ENCODE measurements around the gene ABCA4.

ABCA4 gene

DNA sequence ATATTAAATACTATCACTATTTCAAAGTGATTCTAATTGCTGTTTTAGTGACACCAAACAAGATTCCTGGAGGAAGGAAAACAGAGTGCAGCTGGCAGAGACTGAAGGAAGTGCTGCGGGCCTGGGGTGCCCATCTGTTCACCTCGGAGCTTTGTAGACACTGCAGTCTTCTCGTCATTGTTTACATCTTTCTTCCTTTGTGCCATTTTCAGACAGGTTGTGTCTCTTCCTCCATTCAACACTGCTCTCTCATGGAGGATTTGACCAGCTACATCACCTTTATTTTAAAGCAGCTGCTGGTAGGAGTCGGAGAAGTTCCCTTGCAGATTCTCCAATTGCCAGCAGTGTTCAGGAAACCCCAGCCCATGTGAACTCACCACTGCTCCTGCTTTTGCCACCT lies 37.3 kb downstream of the ABCA4 start:
- no peak for DNase-seq (ENCODE audit: low spot score)

DNA sequence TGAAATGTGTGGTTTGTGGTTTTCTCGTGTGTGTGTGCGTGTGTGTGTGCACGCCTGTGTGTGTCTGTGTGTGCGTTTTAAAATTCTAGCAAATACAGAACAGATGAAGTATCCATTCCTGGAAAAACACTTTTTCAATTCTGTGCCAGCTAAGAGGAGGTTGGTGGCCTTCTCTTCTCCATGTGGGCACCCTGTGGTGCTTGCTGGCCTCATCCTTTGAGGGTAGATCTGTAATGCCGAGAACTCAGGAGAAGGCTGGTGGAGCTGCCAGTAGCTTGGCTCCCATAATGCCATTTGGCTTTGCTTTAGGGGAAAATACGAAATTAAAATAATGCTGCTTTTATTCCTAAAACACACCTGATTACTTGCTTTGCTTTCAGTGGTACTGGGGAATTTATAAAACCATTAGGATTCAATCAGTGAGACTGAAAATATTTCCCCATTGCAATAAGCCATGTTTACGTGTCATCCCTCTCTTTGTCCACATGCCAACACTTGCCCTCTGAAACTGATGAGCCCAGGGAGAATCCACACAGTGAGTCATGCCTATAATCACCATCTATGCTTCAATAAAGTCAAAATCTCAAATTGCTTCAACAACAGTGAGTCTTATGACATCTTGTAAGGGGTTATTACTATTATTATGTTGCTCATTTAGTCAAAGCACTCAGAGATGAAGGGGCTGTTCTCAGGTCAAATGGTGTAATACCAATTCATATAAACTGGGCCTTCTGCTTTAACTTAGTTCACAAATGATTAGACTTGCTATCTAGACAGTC lies 39.2 kb downstream of the ABCA4 start:
- no peak for DNase-seq (ENCODE audit: low spot score)

DNA sequence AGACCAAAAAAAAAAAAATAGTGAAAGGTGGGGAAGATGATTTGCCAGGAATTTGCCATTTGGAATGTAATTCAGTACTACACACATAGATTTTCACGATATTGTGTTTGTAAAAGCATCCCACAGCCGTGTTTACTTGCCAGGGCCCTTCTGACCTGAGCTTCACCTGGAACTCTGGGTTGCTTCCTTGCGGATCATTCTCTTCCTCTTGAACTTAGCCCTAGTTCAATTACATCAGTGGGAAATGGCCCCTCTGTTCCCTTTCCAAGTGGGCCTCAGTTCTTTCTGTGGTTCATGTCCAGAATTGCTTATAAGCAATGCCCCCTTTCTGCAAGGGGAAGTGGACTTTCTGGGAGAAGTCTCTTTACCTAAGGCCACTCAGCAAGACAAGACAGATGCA lies 41.0 kb downstream of the ABCA4 start:
- no peak for DNase-seq (ENCODE audit: low spot score)

DNA sequence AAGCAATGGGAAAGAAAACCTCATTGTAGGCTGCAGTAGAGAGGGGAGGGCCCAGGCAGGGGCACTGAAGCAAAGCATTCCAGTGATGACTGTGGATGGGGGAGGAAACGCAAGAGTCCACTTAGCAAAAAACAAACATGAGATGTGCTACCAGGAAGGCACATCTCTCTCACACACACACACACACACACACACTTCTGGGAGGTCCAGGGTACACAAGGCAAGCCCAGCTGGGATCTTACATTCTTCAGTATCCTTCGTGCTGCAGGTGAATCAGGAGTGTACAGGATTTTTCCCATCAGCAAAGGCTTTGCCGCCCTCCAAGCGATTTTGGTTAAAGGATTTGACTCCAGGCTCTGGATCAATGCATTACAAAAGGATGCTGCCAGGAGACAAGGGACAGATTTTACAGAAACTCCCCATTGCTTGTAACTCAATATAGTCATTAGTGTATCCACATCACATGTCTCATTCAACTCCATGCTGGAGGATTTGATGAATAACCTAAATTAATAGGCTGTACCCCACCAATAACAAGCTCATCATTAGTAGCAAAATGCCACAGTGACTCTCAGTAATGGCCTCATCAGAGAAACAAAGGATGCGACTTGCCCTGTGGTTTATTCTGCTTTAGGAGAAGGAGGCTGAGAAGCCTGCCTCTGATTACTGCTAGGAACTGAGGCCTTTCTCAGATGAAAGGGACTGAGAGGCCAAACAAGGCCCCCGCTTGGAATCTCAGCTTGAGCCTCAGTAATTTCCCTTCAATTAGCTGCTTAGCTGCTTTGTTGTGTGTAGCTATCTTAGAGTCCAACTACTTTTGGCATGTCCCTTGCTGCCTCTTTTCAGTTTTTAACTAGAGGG lies 41.6 kb downstream of the ABCA4 start:
- no peak for DNase-seq (ENCODE audit: low spot score)

DNA sequence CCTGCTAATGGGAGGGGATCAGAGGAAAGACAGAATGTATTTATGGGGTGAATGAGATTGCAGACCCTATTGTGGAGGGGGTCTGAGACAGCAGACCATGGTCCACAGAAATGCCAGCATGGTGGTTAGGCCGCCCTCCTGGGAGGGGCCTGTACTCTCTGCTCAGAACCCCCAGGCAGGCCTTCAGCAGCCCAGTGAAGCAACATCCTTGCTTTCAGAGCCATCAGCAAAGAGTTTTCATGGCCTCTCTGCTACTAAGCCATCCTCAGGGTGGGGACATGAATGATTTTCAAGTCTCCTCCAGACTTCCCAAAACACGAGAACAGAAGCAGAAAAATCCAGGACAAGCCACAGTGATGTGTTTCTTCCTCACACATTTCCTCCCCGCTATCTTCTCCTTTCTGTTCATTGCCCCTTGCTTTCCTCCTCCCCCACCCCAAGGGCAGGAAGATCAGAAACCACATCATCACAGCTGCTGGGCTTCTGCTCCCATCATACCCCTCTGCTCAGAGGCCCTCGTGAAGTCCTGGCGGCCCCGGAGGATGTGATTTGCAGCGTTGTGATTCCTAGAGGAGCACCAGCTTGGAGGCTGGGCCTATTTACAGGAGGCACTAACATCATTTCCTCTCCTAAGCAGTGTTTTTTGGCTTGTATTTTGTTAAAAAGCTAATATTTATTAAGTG lies 48.0 kb downstream of the ABCA4 start:
- DNase-seq (ENCODE audit: low spot score), result no peak

DNA sequence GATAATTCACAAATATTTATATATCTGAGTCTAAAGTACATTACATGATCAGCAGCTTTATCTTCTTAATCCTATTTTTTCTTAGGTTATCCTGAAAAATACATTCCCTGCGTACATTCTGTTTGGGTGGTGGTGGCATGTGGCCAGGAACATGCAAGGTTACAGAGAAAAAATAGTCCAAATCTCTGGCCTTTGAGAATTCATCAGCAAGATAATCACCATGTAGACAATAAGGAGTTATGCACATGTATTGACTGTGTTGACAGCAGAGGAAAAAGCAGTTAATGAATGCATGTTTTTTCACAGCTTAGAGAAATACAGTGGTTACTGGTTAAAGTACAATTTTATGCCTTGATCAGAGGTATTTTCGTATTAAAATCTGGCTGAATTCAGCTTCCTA lies 49.0 kb downstream of the ABCA4 start:
- no peak for DNase-seq (ENCODE audit: low spot score)

DNA sequence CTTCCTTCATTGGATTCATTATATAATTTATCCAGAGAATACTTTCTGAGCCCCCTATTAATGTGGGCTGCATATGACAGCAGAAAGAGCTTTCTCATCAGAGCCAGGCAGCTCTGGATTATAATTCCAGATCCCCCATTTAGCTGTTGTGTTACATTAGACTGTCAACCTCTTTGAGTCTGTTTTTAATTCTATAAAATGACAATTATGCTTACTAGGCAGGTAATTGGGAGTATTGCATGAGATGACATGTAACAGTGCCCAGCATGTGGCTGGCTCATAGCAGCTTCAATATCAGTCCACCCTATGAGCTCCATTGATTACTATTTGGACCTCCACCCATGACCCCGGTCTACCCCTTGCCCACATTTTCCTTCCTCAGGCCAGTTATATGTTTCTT lies 49.6 kb downstream of the ABCA4 start:
- no peak for DNase-seq (ENCODE audit: low spot score)

DNA sequence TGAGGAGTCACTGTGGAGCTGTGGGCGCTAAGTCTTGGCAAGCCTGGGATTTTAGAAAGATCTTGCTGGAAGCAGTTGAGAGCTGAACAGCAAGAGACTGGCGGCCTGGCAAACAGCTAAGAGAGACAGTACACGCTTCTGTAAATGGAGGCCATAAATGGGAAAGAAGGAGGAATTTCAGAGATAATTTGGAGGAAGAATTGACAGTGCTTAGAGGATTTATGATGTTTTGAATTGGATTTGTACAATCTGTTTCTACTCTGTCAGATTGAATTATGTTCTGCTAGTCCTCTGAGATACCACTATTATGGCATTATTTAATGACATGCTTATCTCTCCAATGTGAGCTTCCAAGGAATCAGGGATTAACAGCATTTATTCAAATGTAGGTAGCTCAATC lies 50.1 kb downstream of the ABCA4 start:
- DNase-seq (ENCODE audit: low spot score), result no peak

DNA sequence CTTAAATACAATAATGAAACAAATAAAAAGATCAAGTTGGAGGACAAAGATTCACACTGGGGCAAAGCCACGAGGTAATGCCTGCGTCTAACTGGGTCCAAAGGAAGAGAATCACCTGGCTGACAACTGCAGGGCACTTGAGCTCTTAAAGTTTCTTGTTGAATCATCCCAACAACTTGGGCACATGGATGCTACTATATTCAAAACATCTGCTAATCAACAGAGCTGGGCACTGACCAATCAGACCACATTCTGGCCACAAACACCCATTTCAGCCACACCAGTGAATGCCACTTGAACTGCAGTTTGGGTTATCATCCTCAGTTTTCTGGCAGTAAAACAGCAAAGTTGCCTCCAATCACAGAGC lies 51.0 kb downstream of the ABCA4 start:
- no peak for DNase-seq (ENCODE audit: low spot score)

DNA sequence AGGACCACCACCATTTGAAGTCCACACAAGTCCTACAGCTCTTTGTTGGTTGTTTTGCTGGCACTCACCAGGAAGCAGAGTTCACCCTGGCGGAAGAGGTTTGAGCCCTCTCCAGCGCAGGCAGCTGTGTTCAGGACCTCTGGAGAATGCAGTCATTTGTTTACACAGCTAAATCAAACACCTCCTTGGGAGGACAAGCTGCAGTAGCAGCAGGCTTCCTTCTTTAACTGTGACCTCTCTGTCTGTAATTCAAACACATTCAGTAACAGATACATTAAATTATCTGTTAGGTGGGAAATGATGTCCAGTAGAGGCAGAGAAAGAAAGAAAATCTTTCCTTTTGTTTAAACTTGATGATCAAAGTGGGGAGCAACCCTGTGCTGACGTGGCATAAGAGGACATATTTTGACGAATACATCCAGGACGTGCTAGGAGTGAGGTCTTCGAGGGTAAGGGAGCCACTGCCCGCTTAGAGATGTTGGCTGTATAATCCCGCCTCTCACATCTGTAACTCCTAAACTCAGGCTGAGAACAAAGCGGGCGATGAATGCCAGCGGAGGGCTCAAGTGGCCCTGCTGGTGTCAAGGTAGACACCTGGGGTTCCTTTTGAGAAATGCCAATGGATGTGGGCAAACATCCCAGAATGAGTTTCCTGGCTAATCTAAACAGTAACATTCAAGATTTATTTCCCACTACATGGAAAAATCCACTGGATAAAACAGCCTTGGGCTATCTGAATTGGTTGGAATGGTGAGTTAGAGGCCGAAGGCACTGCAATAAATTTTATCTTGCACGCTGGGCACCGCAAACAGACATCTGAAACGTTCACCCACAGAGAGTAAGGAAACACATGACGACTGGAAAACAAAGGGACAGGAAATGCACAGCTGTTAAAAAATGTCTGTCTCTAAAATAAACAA lies 51.7 kb downstream of the ABCA4 start:
- DNase-seq (ENCODE audit: low spot score), result no peak

DNA sequence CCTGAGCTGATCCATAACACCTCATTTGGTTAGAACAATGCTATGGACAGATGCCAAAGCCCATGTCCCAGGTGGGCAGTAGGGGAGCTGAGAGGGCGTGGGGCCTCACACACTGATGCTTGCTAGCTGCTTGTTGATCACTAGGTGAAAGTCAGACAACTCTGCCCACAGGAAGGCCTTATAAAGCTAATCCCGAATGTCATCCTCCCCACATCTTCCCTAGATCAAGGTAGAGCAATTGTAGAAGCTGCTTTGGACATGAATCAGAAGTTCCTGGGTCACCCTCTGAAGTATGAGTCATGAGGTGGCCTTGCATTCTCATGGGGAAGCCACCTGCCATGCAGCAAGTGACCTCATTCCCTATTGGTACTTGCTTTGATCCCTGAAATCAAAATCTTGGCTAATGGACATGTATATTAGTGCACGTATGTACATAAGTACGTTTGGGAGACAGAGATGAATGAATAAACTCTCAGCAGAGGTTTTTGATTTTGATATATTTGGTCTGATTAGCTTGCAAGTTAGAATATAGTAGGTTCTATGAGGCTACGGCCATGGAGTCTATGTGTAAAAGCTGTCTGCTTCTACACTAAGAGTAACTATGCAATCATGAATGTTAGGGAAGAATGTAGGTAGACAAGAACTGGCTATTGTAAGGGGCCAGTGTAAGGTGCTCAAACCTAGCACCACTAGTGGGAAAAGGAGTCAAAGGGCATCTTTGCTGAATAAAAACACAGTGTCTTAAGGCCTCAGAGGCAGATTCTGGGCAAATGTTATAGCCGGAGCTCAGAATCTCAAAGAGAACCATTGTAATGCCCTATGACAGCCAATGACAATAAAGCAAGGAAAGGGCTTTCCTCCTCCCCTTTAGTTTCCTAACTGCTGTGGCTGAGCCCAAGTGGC lies 52.6 kb downstream of the ABCA4 start:
- DNase-seq (ENCODE audit: low spot score), result no peak

DNA sequence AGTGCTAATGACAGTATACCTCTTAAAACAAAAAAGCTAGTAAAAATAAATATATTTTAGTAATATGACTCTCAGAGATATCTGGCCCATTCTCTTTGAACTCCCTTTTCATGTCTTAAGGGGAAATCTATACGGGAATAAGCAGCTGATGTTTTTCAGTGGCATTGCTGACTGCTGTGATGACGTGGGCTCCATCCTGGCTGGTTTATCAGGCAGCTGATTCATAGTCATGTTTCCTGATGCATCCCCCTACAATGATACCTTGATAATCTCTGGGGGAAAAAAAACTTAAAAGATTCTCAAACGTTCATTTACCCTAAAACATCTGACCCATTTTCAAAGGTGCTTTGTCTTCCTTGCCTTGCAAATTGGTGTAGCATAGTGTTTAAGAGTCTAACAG lies 53.8 kb downstream of the ABCA4 start:
- no peak for DNase-seq (ENCODE audit: low spot score)

DNA sequence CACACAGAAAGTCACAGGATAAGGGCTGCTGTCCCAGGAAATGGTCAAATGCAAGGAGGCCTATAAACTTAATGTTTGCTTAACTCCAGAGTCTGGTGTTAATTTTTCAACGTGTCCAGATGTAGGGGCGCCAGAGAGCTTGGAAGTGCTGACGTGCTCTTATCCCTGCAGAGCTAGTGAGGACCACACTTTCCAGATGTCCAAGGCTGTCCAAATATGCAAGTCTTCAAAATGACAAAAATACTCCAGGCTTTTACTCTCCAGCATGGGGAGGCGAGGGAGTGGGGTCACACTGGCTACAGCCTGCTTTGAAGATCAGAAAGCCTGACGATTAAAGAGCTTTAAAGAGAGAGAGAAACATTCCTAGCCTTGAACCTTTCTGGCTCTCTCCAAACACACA lies 57.6 kb downstream of the ABCA4 start:
- DNase-seq (ENCODE audit: low spot score), result no peak

DNA sequence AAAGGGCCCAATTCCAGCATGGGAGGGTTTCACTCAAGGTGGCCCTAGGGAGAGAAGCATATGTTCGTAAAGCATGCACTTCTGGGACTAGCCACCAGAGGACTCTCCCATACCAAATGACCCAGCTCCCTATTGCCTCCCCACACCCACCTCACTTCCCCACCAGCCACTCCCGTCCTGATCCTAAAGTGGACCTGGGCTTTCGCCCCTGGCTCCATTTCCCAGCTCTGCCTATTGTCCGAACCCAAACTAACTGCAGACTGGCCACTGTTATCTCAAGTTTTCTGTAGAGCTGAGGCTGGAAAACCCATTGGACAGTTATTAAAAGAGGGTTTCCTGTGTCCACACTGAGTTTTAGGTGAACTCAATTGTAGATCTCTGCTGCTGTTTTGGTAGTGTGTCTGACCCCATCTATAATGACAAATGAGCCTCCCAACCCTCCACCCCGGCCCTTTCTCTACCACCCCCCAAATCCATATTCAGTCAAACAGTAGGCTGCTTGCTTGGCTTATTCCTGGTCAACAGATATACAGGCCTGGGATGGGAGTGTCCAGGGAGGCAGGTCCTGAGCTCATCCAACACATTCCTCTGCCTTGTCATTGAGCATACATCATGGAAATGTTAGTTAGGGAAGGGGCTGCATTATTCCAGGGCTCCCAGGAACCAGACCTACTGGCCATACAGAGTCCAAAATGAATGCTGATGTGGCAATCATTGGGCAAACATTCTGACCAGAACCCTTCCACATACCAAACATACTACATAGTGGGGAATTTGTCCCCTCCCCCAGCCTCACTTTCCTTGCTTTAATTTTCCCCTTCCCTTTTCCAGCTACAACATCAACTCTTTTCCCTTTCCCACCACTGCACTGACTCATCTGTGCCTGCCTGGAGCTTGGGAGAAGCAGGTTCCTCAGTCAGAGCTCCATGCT lies 59.2 kb downstream of the ABCA4 start:
- DNase-seq (ENCODE audit: low spot score), result peak; percentile 9

DNA sequence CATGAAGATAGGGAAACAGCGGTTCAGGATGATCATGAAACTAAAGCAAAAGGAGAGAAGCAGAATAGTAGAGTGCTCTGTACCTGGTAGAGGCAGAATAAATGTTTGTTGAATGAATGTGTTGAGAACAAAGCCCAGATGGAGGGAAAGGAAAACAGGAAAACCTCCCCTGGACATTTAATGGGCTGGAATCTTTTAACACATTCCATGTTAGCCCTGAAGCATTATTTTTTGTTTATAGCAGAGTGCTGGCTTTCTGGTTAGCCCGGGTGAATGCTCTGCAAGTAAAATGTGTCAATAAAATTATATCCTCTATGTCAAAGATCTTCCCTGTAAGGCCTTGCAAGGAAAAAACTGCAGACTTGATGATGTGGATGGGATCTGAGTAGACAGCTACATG lies 60.2 kb downstream of the ABCA4 start:
- no peak for DNase-seq (ENCODE audit: low spot score)

DNA sequence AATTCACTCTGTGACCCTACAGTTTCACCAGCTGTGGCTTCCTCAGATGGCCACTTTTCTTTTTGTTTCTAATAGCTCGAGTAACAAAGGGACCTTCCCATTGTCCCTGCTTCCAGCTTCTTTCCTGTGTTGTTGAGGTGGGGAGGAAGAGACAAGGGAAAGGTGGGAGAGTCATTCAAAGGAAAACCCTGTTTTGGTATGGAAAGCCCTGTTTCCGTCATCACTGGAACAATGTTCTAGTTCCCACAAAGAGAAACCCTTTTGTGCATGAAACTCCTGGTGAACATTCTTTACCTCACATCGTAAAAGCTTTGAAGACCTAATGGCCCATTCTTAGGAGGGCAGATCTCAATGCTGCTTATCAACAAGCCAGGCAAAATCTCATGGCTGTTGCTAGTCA lies 62.2 kb downstream of the ABCA4 start:
- no peak for DNase-seq (ENCODE audit: low spot score)

DNA sequence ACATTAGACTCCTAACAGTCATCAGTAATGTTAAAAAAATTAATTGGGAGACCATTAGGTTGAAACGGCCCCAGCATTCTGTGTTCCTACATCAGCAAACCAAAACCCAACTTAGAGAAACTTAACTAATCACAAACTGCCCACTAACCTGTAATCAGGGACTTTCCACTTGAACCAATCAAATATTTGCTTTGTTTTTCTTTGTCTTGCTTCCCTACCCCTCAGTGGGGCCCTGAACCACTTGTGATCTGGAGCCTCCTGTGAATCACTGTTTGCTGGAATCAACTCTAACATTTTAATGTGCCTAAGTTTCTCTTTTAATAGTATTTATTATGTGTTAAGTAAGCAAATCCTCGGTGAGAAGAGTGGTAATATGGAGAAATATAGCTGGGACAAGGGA lies 64.0 kb downstream of the ABCA4 start:
- DNase-seq (ENCODE audit: low spot score), result no peak

DNA sequence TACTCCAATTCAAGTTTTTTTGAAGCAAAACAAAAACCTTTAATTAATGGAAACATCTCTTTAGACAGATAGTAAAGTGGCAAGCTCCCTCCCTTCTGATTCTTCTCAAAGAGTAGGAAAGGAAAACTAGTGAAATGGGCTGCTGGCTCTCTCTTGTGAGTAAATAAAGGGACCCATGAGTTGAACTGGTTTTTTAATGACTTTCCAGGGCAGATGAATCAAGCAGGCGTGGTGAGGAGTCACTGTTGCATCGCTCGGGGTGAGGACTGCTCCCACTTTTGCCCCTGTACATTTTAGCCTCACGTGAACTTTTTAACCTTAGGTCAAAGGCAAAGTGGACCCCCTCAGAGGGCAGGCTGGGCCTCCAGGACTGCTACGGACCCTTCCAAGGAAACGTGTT lies 64.8 kb downstream of the ABCA4 start:
- DNase-seq (ENCODE audit: low spot score), result no peak

DNA sequence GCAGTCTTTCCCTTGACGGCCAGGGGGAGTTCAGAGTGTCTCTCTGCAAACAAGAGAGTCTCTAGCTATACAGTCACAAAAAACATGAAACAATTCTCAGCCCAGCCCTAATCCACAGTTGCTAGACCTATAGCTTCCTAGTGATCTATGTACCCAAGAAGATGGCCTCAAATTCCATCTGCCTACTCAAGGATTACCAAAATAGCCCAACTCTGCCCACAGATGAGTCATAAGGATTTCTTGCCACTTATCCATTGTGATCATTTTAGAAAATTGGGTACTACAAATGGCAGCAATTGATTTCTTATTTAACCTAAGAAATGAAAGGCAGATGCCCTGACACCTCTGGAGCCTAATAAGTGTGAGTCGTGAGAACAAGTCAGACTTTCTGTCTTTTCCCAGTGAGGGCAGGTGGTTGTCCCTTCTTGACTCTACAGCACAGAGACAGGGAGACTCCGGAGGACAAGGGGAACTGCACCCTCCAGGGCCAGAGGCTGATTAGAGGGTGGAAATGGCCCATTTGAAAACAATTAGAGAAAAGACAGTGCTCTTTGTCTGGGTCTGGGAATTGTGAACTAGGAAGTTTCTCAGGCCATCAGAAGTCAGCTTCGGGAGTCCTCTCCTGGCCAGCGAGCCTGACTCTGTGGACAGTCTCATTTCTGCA lies 65.4 kb downstream of the ABCA4 start:
- no peak for DNase-seq (ENCODE audit: low spot score)

Measured in CD4-positive, alpha-beta T cell treated with Interleukin-15 for 4 hours (primary cell).